Stimulated activated CD8-positive, alpha-beta memory T cell treated with anti-CD3 and anti-CD28 coated beads, Interleukin-7, amount 100 ng/mL, for 24 hours (primary cell): ENCODE measurements around the gene BLMH.

ENCODE experiments used
- DNase-seq: peaks from one replicate; pipeline ENCODE4 v3.0.0-alpha.2; 2020; ENCODE audit warnings: low read depth

BLMH gene, protein sequence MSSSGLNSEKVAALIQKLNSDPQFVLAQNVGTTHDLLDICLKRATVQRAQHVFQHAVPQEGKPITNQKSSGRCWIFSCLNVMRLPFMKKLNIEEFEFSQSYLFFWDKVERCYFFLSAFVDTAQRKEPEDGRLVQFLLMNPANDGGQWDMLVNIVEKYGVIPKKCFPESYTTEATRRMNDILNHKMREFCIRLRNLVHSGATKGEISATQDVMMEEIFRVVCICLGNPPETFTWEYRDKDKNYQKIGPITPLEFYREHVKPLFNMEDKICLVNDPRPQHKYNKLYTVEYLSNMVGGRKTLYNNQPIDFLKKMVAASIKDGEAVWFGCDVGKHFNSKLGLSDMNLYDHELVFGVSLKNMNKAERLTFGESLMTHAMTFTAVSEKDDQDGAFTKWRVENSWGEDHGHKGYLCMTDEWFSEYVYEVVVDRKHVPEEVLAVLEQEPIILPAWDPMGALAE

DNA sequence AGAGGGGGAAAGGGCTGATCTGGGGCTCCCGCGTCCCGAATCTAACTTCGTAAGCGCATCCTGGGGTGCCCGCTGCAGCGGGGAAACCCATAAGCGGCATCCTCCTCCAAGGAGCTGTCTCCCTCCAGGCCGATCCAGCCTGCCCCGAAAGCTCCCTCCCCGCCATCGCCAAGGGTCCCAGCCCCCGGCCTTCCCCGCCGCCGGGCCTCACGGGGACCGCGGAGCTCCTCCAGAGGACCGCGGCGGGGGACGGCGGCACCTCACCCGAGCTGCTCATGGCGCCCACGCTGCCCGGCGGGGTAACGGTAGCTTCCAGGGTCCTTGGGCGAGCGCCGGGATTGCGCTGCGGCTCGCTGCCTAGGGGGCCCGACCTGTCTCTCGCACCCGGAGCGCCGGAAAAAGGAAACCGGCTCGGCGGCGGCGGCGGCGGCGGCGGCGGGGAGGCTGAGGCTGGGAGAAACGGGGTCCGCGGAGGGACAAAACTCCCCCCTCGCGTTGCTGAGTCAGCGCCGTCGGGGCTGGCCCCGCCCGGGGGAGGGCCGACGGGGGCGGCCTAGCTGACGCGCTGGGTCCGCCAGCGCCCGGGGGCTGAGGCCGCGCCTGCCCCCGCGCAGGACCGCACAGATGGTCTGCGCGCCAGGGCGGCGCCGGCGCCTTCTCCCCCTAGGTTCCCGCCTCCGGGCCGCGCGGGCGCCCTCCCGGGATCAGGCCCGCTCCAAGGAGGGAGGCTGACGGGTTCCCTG is at the start of gene BLMH:
Gene BLMH (minus strand): TSS at position 402 of the 743 bp plus-strand sequence. CDS start 125 bp downstream, at position 277.
- peak; percentile 70 for DNase-seq

DNA sequence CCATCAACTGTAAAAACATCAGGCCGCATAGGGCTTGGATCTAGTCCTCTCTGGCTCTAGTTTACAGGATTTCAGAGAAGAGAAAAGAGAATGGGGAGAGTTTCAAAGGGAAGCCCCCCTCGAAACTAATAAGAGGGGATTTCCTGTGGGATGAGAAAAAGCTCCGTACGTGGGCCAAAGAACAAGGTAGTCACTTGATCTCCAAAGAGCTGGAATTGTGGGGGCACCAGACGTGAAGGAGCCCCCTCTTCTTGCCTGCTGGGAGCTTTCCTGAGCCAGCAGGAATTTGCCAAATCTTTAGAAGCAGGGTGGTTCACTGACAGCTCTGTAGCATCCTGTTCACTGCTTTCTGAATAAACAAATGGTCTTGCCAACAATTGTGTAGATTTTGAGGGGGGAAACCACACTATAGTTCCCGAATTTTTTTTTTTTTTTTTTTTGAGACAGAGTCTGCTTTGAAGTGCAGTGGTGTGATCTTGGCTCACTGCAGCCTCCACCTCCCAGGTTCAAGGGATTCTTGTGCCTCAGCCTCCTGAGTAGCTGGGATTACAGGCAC is 49.1 kb upstream of the BLMH start:
- no peak for DNase-seq

DNA sequence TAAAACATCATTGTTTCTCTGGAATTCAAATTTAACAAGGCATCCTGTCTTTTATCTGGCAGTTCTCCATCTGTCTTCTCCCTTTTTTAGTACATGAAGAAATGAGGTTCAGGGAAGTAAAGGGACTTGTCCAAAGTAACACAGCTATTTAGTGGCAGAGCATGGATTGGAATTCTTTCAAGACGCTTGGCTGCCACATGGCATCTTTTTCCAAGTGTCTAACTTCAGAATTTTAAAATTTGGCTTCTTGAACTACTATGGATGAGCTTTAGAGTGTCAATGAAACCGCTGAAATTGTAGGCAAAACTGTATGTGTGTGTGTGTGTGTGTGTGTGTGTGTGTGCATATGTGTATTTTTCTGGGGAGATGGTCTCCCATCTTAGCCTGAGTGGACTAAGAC is 47.3 kb upstream of the BLMH start:
- no peak for DNase-seq

DNA sequence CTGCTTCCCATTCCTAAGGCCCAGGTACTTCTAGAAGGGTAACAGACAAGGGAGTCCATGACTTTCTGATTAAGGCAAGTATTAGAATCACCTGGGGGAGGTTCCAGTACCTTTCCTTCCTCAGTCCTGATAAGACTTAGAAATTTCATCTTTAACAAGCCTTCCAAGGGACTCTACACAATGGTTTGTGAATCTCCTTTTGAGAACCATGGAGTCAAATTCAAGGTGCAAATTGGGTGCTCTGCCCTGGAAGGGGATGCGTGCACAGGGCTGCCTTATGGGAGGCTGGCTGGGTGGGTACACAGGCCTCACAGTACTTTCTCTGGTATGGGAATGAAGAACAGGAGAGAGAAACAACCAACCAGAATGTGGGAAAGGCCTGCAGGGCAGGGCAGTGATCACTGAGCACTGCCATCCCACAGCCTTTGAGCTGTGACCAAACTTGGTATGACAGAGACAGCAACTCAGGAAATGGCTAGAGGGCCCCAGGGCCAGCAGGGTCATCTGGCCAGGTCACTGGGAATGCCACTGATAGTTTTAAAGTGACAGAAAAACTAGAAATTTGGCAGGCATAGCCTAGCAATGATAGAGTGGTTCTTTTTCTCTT is 45.8 kb upstream of the BLMH start:
- no peak for DNase-seq

DNA sequence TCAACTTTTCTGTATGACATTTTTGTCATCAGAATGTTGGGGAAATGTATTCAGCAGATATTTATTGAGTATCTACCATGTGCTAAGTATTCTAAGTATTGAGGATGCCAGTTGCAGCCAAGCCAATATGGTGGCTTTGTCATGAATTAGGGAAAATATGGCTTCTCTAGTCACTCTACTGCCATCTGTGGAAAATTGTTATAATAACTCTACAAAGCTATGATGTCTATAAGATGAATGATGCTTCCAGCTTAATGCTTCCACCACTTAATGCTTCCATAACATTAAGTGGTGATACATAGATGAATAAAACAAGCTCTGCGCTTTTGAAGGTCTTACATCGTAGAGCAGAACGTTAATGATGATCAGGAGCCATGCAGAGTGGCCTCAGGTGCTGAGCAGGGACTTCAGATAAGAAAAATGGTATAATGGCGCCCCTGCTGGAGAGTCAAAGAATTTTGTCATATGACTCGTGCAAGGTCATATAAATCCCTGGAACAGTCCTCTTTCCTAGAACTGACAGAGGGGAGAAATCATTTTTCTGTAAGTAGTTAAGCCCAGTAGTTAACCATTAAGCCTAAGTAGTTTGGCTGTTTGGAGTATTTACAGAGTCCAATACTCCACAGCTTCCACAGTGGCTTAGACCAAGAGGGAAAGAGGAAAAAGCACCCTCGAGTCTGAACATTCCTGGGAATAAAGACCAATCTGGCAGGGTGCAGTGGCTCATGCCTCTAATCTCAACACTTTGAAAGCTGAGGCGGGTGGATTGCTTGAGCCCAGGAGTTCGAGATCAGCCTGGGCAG is 44.8 kb upstream of the BLMH start:
- DNase-seq, result no peak

DNA sequence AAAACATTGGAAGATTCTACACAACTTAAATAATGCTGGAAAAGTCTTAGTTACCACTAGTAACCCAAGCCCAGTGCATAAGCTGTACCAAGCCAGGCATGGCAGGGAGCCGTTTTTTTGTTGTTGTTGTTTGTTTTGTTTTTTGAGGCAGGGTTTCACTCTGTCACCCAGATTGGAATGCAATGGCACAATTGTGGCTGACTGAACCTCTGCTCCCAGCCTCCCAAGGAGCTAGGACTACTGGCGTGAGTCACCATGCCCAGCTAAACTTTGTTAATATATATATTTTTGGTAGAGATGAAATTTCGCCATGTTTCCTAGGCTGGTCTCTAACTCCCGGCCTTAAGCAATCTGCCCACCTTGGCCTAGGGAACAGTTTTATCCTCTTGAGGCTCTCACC is 42.7 kb upstream of the BLMH start:
- DNase-seq, result no peak

DNA sequence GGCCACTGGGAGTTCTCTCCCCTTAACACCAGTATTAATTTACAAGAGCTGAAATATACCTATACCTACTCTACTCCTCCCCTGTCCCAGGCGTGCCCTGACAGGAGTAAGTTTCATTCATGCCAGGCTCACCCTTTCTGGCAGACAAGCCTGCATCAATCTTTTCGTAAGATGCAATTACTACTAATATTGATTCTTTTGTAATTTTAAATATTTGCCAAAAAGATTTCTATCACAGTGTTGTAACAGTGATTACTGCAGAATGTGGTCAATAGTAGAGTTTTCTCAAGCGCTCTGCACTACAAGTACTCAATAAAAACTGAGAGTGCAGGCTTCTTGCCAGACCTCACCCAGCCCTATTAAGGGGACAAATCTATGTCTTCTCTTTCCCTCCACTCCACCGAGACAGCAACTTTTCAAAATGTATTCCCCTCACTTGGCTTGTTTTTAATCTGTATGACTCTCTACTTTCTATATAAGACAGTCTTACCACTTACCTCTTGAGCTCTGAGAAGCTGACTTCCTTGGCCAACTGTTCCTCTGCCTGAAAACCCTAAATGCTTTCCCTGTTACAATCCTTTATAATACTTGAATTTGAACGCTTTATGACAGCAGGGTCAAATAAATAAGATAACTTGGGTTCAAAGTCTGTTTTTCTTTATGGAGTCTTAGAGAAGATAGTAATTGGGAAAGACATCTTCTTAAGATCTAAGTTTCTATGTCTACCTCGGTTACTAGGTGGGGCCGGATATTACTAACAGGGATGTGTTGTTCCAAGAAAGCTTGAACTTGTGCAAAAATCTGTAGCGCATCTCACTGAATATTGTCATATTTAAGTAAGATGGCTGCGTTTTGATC is 42.0 kb upstream of the BLMH start, which contains the start of gene TMIGD1:
Gene TMIGD1 (minus strand): TSS at position 555 of the 858 bp plus-strand sequence. CDS start 1,924 bp downstream, outside the sequence.
- no peak for DNase-seq

DNA sequence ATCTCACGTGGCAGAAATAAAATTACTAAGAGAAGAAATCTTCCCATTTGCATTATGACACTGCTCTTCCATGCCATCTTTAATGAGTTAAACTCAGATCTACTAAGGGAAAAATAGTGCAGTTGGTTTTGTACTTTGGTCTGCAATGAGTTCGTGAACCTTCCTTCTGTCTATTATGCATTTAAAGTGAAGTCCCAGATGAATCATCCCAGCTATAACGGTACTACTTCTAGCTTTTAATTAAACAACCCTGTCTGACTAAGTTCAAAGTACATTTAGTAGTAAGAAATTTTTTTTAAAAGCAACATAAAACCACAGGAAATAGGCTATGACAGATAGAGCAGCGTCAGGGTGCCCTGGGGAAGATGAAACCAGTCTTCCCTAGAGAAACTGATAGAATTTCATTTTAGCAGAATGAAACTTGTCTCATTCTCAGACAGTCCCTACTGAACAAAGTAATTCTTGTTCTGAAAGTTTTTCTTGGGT is 40.4 kb upstream of the BLMH start:
- DNase-seq, result no peak

DNA sequence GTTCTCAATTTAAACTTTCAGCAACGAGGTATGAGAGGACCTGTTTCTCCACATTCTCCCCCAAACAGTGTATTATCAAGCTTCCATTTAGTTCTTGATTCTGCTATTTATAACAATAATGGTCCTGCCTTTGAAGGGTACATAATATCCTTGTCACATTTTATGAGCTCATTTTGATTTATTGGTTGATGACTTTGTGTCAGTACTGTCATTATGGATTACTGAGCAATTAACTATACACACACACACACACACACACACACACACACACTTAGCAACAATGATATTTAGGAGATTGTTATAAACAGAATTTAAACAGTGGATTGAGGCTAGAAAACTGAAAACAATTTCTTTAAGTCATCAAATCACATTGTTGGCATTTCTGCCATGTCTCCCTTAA is 35.1 kb upstream of the BLMH start:
- no peak for DNase-seq

DNA sequence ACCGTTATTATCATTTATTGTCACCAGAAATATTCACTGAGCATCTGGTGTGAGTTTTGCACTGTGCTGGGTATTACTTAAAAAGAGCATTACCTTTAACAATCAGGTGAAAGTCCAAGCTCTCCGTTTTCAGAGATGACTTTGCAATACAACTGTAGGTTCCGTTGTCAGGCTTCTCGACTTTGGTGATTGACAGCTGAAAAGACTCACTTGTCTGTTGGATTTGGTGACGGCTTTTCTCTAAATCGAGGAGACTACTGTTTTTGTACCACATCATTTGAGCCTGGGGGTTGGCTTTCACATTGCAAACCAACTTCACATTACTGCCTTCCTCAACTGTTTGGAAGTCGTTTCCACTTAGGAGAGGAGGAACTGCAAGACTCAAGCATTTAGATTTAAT is 33.0 kb upstream of the BLMH start:
- no peak for DNase-seq

DNA sequence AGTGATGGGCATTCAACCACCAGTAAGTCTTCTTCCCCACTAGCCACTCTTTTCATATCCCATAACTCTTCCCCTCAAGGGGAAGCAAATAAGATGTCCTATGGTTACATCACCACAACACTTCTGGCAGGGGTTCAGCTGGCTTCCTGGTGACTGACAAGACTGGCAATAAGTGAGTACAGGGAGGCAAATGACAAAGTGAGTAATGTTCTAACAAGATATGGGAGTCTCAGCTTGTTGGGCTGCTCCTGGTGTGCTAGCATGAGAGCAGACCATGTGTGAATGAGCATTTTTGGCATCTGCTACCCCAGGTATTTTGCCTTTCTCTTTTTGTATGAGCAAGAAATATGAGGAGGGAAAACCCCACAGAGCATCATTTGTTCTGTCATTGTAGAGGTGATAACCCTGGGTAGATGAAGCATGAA is 32.2 kb upstream of the BLMH start:
- DNase-seq, result no peak

DNA sequence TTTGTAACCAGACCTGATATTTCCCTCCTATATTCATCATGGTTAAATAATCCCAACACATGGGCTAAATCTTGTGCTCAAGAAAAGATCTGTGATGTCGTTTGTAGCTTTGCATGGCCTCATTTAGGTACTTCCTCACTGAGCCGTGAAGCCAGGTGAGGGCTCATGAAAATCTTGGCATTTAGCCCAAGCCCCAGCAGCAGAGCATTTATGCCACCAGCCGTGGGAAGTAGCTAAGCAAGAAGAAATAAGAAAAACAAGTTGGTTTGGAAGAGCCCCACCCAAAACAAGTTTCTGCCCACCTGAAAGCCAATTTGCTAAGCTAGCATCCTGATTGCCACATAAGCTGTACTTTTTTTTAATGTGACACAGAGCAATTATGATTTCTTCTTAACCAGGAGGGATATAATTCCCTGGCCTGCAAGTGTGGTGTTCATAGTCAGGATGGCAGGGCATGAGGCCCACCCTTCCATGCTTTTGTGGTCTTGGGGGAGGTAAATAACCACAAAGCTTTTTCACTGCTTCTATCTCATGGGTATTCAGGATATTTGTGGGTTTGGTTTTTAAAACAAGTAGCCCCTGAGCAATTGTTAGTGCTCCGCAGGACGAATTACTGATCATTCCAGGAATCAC is 31.6 kb upstream of the BLMH start:
- DNase-seq, result no peak

DNA sequence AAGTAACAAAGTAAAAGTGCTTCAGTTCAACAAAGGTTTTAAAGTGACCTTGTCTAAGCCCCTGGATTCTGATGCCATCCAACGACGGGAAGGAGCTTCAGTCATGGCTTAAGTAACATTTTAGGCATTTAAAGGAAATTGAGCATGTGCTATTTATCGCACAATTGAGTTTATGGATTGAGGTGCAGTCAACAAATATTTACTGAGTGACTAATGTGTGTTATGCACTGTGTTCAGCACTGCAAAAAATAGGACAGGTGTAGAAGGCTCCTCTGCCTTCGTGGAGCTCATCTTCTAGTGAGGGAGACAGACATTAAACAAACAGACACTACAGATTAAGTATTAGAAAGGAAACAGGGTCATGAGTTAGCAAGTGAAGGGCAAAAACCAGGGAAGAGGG is 29.6 kb upstream of the BLMH start:
- no peak for DNase-seq

DNA sequence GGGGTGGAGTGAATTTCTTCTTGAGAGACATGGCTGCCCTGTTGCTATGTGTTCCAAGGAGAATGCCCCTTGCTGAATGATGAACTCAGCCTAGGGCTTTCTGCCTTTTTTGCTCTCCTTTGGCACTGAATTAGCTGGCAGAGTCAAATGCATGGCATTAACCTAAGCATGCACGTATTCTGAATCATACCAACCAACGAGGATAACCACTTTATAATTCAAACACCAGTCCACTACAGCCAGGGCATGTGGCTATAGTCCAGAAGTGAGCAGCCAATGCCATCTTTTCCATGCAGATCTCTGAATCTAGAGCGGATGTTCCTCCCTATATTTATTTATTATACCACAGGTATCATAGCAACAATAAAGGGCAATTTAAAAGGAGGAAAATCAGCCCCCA is 26.4 kb upstream of the BLMH start:
- no peak for DNase-seq

DNA sequence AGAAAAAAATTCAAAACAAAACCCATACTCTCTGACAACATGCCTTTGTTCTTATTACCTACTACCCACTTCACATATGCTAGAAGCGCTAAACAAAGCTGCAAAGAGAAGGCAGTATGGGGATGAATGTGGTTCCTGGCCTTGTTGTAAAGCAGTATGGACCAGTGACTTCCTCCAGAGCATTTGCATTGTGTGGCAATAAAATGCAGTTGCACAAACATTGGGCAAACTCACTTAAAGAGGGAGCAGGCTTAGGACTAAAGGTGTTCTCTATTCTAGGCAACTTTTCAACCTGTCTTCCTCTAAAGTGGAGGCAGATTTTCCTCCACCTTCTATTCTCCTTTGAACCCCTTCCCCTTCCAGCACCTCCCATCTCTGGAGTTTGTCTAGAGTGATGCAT is 25.0 kb upstream of the BLMH start:
- DNase-seq, result no peak

DNA sequence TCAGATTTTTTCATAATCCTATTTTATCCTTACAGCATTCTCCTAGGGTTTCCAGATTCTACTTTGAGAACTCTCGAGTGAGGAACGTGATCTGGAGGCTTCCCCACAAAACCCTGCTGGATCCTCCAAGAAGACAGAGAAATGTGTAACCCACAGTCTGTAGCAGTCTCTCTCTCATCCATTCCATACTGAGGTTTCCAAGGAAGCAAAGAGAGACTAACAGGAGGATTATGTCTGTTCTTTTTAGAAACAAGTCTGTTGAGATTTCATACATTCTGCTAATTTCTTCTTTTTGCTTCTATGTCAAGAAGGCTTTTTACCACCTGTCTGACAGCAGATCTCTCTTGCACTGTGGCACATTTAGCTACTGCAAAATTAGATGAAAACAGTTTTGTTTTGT is 23.4 kb upstream of the BLMH start:
- no peak for DNase-seq

DNA sequence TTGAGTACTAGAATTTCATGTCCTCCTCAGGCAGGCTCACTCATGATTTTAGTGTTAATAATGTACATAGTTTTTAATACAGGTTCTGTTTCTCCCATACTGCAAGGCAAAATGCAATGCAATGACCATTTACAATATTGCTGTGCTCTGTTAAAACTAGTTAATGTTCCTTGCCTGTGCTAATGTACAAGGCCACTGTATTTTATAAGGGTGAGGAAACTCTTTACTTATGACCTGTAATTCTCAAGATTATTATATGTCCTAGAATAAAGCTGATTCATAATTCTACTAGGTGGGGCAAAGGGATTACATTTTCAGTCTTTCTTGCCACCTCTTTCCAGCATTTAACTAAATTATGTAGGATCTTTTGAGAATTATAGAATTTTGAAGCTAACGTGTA is 22.7 kb upstream of the BLMH start:
- no peak for DNase-seq

DNA sequence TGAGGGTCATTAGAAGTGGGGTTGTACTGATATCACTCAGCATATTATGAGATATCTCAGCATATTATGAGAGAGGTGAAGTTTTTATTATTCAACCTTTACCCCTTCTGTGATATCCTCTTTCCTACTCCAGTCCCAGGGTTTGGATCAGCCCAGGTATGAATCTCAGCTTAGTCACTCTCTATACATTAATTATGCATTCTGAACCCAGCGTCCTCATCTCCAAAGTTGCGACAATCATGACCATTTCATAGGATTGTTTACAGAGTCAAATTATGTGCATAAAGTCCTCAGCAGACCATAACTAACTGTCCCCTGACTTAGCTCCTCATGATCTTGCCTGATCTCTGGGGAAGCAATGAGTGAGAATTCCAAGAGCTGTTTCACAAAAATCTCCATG is 20.5 kb upstream of the BLMH start:
- no peak for DNase-seq

DNA sequence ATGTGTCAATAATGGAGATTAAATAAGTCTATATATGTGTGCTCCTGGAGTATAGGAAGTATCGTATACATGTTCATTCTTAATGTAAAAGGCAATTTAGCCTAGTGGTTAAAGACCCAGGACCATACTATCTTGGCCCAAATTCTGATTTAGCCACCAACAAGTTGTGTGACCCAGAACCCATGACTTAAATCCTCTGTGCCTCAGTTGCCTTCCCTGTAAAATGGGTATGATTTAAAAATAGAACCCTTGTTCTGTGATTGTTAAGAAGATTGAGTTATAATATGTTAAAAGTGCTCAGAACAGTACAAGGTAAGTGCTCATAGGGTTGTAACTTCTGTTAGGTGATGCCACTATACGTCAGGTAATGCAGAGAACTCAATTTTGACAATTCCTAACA is 18.8 kb upstream of the BLMH start:
- DNase-seq, result no peak

DNA sequence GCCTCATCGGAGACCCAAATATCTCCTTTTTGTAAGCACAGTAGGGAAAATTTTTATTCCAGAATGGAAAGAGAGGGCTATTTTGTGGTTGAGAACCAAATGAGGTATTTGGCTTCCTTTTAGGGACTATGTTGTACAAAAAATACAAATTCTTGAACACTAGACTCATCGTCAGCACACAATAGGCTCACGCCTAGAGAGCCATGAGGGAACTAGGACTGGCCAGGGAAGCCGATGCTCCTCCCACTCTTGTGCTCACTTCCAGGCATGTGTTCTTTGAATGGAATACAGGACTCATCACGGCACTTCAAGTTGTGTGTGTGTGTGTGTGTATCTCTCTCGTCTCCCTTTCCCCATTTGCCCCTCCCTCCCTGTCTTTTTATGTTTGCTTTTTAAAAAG is 17.8 kb upstream of the BLMH start:
- no peak for DNase-seq
